ENCODE measurements around the gene ZNF813.

GRCh38 chr19:53518716-53519115 is 51.2 kb downstream of the ZNF813 start:
- TF ChIP-seq GATA3 (IDR thresholded peaks at IDR 0.05; ENCODE audit: low read depth, low read length), result no peak
- no peak for TF ChIP-seq GATA2 (IDR thresholded peaks at IDR 0.05; ENCODE audit: low read depth, low read length)
